GDM1 (cell line): ENCODE data around the gene REEP3.
"Not testable (repeated sequence)": the region's sequence is repeated elsewhere in the genome, so short reads cannot be mapped to it uniquely, and the experiment has no call there.

ENCODE experiments used
- DNase-seq: peaks from one replicate; lab custom pipeline; 2025; lab: John Stamatoyannopoulos, UW

Gene REEP3

GRCh38 chr10:63549810-63550209 is 28.6 kb downstream of the REEP3 start:
- no peak for DNase-seq

- DNase-seq = no peak
These were observed 31.8 kb downstream of the REEP3 start for GRCh38 chr10:63553031-63553430.

DNA sequence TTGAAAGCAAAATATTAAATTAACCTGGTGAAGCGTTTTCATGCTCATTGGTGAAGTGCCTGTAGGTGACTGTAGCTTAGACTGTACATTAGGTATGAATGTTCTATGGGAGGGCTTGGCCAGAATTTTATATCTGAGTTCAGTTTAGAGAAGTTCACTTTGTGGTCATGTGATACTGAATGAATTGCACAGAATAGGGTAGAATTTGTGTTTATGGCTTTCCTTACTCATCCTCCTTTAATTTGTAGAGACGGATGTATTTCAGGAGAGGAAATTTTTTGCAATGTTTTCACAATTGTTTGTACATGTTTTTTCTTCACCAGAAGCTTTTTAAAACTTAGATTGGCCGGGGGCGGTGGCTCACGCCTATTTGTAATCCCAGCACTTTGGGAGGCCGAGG is 32.3 kb downstream of the REEP3 start:
- no peak for DNase-seq

DNA sequence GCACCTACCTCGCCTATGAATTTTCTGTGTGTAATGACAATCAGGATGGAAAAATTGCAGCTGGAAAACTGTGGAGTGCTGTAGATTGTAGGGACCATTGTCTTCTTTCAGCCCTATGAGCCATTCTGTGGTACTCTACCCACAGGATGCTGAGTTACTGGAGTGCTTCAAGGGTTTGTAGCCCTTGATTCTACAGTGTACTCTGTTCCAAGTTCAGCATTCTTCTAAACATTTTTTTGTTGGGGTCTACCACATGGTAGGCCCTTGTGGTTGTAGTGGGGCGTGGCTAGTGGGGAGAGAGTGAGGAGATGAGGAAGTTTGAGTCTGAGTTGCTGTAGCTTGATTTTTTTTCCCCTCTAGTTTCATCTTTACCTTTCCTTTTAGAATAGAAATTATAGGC is 33.5 kb downstream of the REEP3 start:
- peak; percentile 63 for DNase-seq

GRCh38 chr10:63555330-63555729 is 34.1 kb downstream of the REEP3 start:
- DNase-seq = no peak

DNA sequence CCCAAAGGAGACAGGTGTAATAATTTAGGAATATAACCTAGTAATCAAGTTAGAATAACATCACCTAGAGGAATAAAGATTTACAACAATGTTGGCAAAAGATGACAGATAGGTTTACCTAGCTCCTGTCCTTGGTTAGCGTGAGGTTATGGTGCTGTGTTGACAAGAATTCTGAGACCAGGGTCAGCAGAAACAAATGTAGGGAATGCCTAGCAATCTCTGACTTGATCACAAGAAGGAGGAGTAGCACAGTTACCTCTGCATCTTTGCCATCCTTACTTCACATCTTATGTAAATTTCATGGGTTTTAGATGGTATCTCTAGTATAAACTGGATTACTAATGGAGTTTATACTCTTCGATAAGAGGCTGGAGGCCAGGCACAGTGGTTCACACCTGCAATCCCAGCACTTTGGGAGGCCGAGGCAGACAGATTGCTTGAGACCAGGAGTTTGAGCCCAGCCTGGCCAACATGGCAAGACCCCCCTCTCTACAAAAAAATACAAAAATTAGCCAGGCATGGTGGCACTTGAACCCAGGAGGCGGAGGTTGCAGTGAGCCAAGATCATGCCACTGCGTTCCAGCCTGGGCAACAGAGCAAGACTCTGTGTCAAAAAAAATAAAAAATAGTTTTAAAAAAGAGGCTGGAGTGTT is 37.1 kb downstream of the REEP3 start:
- DNase-seq = no peak

DNA sequence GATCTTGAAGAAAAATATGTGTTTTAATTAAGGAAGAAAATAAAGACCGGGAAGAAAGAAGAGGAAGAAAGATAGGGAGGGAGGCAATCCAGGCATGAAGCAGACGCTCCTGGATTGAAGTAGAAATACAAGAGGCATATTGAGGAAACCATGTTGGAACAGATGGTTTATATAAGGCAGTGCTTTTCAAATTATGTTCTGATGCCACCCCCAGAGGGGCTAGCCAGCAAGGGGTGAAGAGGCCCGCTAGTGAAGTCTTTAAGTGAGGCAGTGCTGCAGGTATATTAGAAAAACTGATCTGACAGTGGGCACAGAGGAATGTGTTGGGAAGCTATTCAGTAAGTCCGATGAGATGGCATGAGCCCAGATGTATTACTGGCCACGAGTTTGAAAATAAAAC is 40.1 kb downstream of the REEP3 start:
- DNase-seq = no peak

DNA sequence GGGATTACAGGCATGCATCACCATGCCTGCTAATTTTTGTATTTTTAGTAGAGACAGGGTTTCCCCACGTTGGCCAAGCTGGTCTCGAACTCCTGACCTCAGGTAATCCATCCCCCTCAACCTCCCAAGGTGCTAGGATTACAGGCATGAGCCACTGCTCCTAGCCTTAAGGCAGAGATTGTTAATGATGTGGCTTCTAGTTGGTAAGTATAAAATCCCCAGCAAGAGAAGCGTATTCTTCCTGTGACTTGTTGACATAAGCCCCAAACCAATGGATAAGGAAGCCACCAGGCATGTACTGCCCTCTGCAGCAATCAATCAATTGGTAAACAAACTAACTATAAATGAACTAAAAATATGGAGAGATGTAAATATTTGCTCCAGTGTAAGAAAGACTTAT is 41.2 kb downstream of the REEP3 start:
- DNase-seq = no peak

DNA sequence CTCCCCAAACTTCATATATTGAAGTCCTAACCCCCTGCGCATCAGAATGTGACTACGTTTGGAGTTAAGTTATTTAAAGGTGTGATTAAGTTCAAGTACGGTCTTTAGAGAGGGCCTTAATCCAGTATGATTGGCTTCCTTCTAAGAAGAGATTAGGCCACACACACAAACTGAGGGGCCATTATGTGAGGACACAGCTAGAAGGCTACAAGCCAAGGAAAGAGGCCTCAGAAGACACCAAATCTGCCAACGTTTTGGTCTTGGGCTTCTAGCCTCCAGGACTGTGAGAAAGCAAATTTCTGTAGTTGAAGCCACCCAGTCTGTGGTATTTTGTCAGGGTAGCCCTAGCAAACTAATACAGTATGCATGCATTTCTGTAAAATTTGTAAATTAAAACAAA is 41.7 kb downstream of the REEP3 start:
- DNase-seq = no peak

DNA sequence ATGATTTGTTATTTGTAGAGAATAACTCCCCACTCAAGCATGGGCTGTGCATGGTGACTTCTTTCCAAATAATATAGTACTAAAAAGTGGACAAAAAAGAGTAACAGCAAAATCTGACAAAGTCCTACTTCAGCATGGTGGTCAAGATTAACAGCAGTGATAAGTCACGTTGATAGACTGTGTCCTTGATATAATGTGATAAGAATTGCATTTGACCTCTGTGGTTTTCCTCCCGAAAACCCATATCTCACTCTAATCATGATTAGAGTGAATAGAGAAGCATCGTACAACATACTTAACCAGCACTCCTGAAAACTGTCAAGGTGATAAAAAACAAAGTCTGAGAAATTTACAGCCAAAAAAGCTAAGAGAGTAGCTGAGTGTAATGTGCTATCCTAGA is 42.4 kb downstream of the REEP3 start:
- DNase-seq = no peak

GRCh38 chr10:63564731-63565130 is 43.5 kb downstream of the REEP3 start:
- DNase-seq = not testable (repeated sequence)

DNA sequence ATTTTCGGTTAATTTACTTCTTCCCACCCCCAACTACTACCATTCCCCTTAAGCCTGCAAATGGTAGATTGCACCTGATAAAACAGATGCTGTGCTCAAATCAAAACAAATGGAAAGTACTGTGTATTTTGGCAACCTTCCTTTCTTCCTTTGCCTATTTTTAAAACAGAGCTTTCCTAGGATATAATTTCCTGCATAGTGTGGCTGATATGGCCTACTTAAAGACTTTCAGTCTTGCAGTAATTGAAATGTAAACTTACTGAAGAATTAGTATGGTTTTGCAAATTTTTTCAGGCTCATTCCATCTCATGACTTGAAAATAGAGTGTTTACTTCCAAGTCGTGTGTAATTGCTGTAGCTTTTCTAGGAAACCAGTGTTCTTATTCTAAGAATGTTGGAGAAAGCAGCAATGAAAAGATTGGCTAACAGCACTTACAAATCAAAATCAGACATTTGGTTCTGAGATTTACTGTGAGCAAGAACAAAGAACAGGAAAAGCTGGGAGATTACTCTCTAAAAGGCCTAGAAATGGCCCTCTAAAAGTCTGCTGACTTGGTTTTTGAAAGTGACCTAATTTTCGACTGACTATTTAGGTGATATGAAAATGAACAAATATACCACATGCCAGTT is 52.0 kb downstream of the REEP3 start:
- DNase-seq = no peak

DNA sequence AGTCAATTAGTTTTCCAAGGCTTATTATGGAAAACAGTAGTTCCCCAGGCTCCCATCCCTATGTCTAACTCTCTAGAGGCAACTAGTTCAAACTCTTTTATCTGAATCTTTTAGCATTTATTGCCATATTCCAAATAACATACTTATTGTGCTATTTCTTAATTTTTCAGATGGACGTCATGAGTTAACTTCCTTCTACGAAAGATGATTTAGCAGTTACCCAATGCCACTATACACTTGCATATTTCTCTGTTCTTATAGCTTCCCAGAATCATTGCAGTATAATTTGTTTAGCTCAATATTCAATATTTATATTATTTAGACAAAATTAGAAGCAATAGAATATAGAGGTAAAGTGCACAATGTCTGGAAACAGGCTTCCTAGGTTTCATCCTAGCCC is 52.8 kb downstream of the REEP3 start:
- no peak for DNase-seq

DNA sequence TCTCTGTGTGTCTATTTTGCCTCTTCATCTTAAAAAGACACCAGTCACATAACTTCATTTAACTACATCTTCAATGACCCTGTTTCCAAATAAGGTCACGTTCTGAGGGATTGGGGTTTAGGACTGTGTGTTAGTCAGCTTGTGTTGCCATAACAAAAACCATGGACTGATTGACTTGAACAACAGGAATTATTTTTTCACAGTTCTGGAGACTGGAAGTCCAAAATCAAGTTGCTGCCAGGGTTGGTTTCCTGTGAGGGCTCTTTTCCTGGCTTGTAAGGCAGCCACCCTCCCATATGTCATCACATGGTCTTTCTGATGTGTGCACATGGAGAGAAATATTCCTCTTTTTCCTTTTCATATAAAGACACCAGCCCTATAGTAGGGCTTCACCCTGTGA is 55.3 kb downstream of the REEP3 start:
- DNase-seq = no peak

DNA sequence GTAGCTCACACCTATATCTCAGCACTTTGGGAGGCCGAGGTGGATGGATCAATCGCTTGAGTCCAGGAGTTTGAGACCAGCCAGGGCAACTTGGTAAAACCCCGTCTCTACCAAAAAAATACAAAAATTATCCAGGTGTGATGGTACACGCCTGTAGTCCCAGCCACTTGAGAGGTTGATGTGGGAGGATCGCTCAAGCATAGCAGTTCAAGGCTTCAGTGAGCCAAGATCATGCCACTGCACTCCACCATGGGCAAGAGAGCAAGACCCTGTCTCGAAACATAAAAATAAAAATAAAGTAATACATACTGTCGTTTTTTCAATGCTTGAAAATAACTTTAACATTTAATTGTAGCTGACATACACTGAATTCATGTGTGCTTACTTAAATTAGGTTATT is 57.3 kb downstream of the REEP3 start:
- no peak for DNase-seq

DNA sequence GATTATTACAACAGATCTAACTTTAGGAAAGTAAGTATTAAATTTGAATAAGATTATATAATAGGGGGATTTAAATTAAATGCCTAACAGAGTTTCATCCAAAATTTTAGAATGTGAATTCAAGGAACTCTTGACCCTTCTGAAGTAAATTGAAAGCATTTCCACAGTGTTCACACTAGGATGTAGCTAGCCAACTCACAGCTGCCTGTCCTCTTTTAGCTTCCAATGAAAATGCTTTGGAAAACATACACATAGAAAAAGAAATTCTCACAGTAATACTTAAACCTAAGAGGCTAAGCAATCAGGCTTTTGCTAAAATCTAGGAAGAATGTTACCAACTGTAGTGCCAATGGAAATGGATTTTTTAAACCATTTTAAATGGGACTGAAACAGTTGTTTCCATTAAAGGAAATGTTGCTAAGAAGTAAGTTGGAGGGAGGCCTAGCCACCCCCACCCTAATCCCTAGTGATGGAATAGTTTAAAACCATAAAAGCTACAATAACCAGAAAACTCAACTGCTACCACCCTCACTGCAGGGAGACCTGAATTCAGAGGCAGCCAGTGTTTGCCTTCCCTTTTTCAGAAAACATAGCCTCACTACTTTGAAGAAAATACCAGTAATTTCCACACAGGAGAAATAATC is 58.3 kb downstream of the REEP3 start:
- DNase-seq = no peak

GRCh38 chr10:63582690-63583089 is 61.5 kb downstream of the REEP3 start:
- DNase-seq = no peak

GRCh38 chr10:63583397-63583796 is 62.2 kb downstream of the REEP3 start:
- no peak for DNase-seq

GRCh38 chr10:63583909-63584724 is 62.9 kb downstream of the REEP3 start:
- DNase-seq = no peak

GRCh38 chr10:63584725-63585035 is 63.5 kb downstream of the REEP3 start:
- no peak for DNase-seq

DNA sequence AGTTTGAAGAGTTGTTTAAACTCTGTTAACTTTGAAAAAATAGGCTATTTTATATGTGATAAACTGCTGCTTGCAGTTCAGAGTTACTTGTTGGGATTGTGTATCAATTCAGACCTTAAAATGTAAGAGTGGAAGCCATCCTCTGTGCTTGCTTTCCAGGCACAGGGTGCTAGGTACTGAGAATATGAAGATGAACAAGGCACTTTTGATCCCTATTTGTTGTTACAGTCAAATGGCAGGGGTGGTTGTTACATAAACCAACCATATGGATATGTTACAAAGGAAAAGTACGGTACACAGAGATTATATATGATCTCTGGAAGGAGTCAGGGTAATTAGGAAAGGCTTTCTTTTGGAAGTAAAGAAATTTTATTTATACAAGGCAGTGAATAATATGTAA is 63.8 kb downstream of the REEP3 start:
- DNase-seq = no peak

DNA sequence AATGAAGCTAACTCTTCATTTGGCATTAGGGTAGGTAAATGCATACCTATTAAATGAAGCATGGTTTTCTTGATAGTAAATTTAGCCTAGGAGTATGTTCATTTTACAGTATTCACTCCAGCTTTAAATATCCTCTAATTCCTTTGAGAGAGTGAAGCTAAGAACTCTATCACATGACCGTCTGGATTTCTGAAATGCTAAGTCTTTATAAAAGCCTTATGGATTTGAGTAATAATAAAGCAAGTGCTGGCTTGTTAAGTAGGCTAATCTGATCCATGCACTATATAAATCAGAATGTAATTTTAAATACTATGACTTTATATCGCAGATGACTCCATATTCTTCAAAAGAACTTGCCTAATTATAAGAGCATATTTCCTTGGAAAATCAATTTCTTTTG is 64.8 kb downstream of the REEP3 start:
- no peak for DNase-seq

GRCh38 chr10:63587191-63587590 is 66.0 kb downstream of the REEP3 start:
- DNase-seq = no peak
